Inferior parietal cortex (tissue), 1 donor: ENCODE results near the gene OR2H1.
"Not testable (repeated sequence)": the region's sequence is repeated elsewhere in the genome, so short reads cannot be mapped to it uniquely, and the experiment has no call there.

Source experiments
- DNase-seq: peaks from one replicate; pipeline ENCODE4 v3.0.0-alpha.2; 2016; ENCODE audit errors: extremely low spot score

OR2H1 gene

GRCh38 chr6:29456971-29457370 lies at the start of gene OR2H1, which contains the start of gene OR11A1:
TSS of gene OR2H1 (plus strand) at chr6:29457155. CDS start at chr6:29461770, 4,615 bp downstream.
TSS of gene OR11A1 (minus strand) at chr6:29457071. CDS start at chr6:29427641, 29,430 bp downstream.
- DNase-seq: no peak

GRCh38 chr6:29414588-29414987 lies 42.4 kb upstream of the OR2H1 start, which contains the start of gene OR12D1:
TSS of gene OR12D1 (plus strand) at chr6:29414928.
- DNase-seq: no peak

- DNase-seq: no peak
Measured at GRCh38 chr6:29419516-29419915, 37.4 kb upstream of the OR2H1 start.

GRCh38 chr6:29424168-29424567 lies 32.8 kb upstream of the OR2H1 start:
- DNase-seq: no peak

- DNase-seq: no peak
Measured at GRCh38 chr6:29424575-29424974, 32.4 kb upstream of the OR2H1 start.

- DNase-seq: no peak
Measured at GRCh38 chr6:29425075-29425474, 31.9 kb upstream of the OR2H1 start.

GRCh38 chr6:29426654-29427053 lies 30.3 kb upstream of the OR2H1 start:
- DNase-seq: no peak

- not testable (repeated sequence) for DNase-seq
Measured at GRCh38 chr6:29436730-29437129, 20.2 kb upstream of the OR2H1 start.

GRCh38 chr6:29439006-29439405 lies 17.9 kb upstream of the OR2H1 start, which contains the start of gene OR10C1:
TSS of gene OR10C1 (plus strand) at chr6:29439306. CDS start at chr6:29440016, 710 bp downstream.
- DNase-seq: no peak

GRCh38 chr6:29442719-29443118 lies 14.2 kb upstream of the OR2H1 start:
- DNase-seq: no peak

GRCh38 chr6:29444031-29444430 lies 12.9 kb upstream of the OR2H1 start:
- DNase-seq: not testable (repeated sequence)

GRCh38 chr6:29447670-29448069 lies 9.3 kb upstream of the OR2H1 start:
- DNase-seq: no peak

- DNase-seq: no peak
Measured at GRCh38 chr6:29451471-29452193, 5.3 kb upstream of the OR2H1 start.

- DNase-seq: no peak
Measured at GRCh38 chr6:29461021-29461814, 4.3 kb downstream of the OR2H1 start.

- DNase-seq: no peak
Measured at GRCh38 chr6:29462022-29462421, 5.1 kb downstream of the OR2H1 start.

GRCh38 chr6:29465279-29465678 lies 8.3 kb downstream of the OR2H1 start:
- no peak for DNase-seq

GRCh38 chr6:29465801-29466200 lies 8.8 kb downstream of the OR2H1 start:
- DNase-seq: no peak

GRCh38 chr6:29466241-29466640 lies 9.3 kb downstream of the OR2H1 start:
- DNase-seq: no peak

- no peak for DNase-seq
Measured at GRCh38 chr6:29474996-29475395, 18.0 kb downstream of the OR2H1 start.

GRCh38 chr6:29477923-29478450 lies 21.0 kb downstream of the OR2H1 start:
- no peak for DNase-seq

- no peak for DNase-seq
Measured at GRCh38 chr6:29478740-29479139, 21.8 kb downstream of the OR2H1 start.

- no peak for DNase-seq
Measured at GRCh38 chr6:29479560-29479959, 22.6 kb downstream of the OR2H1 start.

- DNase-seq: no peak
Measured at GRCh38 chr6:29483186-29483585, 26.2 kb downstream of the OR2H1 start.
